ENCODE measurements around the gene PER1.

PER1 gene

DNA sequence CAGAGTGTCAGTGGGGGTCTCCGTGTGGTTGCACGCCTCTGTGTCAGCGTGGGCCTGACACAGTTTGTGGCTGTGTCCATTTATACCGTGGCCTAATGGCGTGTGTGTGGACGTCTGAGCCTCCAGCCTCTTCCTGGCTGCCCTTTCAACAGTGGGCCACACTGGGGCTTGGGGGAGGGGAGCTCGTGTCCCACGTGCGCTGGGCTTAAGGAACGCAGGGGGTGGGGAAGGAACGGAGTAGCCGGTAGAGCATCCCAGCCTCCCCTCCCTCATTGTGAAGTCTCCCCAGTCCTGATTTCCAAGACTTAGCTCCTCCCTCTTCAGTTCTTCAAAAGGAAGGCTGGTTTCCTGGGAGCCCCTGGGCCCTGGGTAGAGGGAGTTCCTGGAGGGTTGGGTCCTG lies 18.8 kb downstream of the PER1 start:
- H3K9me3 ChIP-seq (ENCODE audit: severe bottlenecking): no peaks in the 10 kb centered on the region
- no peak overlapping the region for H3K27ac ChIP-seq
- no peaks in the 10 kb centered on the region for H3K27me3 ChIP-seq (ENCODE audit: insufficient read depth, low read depth, severe bottlenecking)
- no peaks in the 10 kb centered on the region for H3K36me3 ChIP-seq
- no peak overlapping the region for H3K4me3 ChIP-seq (ENCODE audit: low read depth, low read length)
- TF ChIP-seq, protein P1, sequence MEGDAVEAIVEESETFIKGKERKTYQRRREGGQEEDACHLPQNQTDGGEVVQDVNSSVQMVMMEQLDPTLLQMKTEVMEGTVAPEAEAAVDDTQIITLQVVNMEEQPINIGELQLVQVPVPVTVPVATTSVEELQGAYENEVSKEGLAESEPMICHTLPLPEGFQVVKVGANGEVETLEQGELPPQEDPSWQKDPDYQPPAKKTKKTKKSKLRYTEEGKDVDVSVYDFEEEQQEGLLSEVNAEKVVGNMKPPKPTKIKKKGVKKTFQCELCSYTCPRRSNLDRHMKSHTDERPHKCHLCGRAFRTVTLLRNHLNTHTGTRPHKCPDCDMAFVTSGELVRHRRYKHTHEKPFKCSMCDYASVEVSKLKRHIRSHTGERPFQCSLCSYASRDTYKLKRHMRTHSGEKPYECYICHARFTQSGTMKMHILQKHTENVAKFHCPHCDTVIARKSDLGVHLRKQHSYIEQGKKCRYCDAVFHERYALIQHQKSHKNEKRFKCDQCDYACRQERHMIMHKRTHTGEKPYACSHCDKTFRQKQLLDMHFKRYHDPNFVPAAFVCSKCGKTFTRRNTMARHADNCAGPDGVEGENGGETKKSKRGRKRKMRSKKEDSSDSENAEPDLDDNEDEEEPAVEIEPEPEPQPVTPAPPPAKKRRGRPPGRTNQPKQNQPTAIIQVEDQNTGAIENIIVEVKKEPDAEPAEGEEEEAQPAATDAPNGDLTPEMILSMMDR (IDR thresholded peaks at IDR 0.05; ENCODE audit: low read depth, low read length): no peak
- DNase-seq: no peak

DNA sequence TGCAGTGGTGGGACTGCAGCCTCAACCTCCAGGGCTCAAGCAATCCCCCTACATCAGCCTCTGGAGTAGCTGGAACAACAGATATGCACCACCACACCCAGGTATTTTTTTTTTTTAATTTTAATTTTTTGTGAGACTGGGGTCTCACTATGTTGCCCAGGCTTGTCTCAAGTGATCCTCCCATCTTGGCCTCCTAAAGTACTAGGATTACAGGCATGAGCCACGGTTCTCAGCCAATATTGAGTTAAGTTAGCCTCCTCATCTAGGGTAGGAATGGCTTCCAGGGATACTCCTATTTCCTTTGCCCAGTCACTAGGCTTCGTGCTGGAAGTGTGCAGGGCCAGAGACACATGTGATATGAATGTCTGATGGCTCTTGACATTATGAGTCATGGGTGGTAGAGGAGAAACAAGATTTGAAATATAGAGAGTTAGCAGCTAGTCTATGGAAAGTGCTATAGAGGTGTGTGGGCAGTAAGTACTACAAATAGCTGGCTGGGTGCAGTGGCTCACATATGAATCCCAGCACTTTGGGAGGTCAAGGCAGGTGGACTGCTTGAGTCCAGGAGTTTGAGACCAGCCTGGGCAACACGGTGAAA lies 20.3 kb downstream of the PER1 start:
- Histone ChIP-seq H3K9me3 (ENCODE audit: severe bottlenecking) (no peaks in the 10 kb centered on the region), H3K36me3 (no peaks in the 10 kb centered on the region), H3K4me3 (ENCODE audit: low read depth, low read length) (no peak overlapping the region), H3K27me3 (ENCODE audit: insufficient read depth, low read depth, severe bottlenecking) (no peaks in the 10 kb centered on the region), H3K27ac (no peak overlapping the region)
- TF ChIP-seq, protein P1 (IDR thresholded peaks at IDR 0.05; ENCODE audit: low read depth, low read length): no peak
- DNase-seq: no peak

DNA sequence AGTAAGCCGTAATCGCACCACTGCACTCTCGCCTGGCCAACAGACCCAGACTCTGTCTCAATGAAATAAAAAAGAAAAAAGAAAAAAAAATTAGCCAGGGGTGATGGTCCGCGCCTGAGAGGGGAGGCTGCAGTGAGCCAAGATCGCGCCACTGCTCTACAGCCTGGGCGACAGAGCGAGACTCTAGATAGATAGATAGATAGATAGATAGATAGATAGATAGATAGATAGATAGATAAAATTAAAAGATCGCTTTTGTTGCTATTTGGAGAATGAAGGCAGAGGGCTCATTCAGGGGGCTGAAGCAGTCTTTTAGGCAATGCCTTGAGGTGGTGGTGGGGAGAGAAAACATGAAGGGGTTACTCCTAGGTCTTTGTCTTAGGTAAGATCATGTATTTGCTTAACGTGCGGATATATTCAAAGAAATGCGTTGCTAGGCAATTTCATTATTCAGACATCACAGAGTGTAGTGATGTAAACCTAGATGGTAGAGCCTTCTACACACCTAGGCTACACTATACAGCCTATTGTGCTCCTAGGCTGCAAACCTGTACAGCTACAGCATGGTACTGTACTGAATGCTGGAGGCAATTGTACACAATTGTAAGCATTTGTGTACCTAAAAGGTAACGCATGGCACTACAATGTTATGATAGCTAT lies 23.9 kb downstream of the PER1 start:
- no peak for DNase-seq
- no peaks in the 10 kb centered on the region for H3K36me3 ChIP-seq
- H3K4me3 ChIP-seq (ENCODE audit: low read depth, low read length): no peak overlapping the region
- H3K27me3 ChIP-seq (ENCODE audit: insufficient read depth, low read depth, severe bottlenecking): peaks cover 17% of the 10 kb centered on the region
- TF ChIP-seq, protein P1 (IDR thresholded peaks at IDR 0.05; ENCODE audit: low read depth, low read length): no peak
- H3K9me3 ChIP-seq (ENCODE audit: severe bottlenecking): no peaks in the 10 kb centered on the region
- H3K27ac ChIP-seq: no peak overlapping the region

DNA sequence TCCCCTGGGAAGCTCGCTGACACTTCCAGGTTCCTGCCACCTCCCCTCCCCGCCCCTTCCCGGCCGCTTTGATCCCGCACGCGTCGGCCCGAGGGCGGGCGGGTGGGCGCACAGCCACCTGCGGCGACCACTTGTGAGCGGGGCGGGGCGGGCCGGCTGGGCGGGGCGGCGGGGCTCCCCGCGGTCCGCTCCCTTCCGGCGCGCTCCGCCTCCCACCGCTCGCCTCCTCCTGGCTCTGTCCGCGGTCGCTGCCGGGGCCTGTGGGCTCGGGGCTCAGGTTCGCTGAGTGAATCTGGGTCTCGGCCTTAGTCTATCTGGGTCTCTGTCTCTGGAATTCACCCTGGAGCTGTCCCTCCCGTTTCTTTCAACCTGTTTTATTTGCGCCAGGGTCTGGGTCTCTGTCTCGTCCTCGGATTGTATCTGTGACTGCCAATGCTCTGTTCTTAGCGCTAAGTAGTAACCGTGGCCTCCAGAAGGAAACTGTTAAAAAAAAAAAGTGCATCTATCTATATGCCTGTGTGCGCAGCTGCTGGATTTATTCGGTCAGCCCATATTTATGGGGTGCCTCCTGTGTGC lies 25.6 kb downstream of the PER1 start:
- no peak overlapping the region for H3K27ac ChIP-seq
- TF ChIP-seq, protein P1 (IDR thresholded peaks at IDR 0.05; ENCODE audit: low read depth, low read length): no peak
- peak; percentile 53 for DNase-seq
- H3K9me3 ChIP-seq (ENCODE audit: severe bottlenecking): no peaks in the 10 kb centered on the region
- H3K4me3 ChIP-seq (ENCODE audit: low read depth, low read length): peak overlapping the region; percentile 56
- no peaks in the 10 kb centered on the region for H3K36me3 ChIP-seq
- peaks cover 27% of the 10 kb centered on the region for H3K27me3 ChIP-seq (ENCODE audit: insufficient read depth, low read depth, severe bottlenecking)

DNA sequence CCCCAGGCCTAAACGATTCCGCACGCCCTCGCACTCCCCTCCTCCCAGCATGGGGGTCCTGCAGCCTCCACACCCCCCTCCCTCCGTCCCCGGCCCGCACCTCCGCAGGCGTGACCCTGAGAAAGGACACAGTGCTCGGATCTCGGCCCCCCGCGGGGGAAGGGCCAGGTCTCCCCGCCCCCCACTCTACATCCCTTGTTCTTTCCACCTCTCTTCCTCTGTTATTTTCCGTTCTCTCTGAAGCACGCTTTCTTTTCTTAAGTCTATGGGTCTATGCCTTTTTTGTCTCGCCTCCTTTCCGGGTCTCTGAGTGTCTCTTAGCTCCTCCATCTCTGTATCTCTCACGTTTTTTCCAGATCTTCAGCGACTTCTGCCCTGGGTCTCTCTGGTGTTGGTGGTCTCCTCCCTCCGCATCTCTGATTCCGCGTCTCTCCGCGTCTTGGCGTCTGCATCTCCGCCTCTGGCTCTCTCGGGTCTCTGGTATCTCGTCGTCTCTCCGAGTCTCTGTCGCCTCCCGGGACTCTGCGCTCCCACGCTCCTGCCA lies 26.2 kb downstream of the PER1 start:
- Histone ChIP-seq H3K36me3 (no peaks in the 10 kb centered on the region), H3K27ac (no peak overlapping the region), H3K4me3 (ENCODE audit: low read depth, low read length) (peak overlapping the region; percentile 56), H3K27me3 (ENCODE audit: insufficient read depth, low read depth, severe bottlenecking) (peaks cover 27% of the 10 kb centered on the region), H3K9me3 (ENCODE audit: severe bottlenecking) (no peaks in the 10 kb centered on the region)
- TF ChIP-seq, protein P1 (IDR thresholded peaks at IDR 0.05; ENCODE audit: low read depth, low read length): no peak
- no peak for DNase-seq

All from WERI-Rb-1 (cell line).